Right renal pelvis (tissue), 4 donors: ENCODE measurements around the gene PLEKHM2. TPM values are rescaled to one million over a fixed set of nuclear protein-coding genes. Genes with fewer than 3 reads are reported as not detected.
"Not testable (repeated sequence)": the region's sequence is repeated elsewhere in the genome, so short reads cannot be mapped to it uniquely, and the experiment has no call there.

Experiments used
- DNase-seq, 4 donors: peaks; one replicate each; pipeline ENCODE4 v3.0.0-alpha.2; 2013; ENCODE audit warnings: low read depth in 4 of 4, low spot score in 3 of 4, missing footprints in 1 of 4
- polyA plus RNA-seq, 4 donors: library from polyadenylated mRNA; unstranded; fragments of 120-200 nt; gene quantifications; one replicate each; pipeline ENCODE4 v1.2.1, GENCODE V29; 2013; ENCODE audit not compliant: insufficient read length in 4 of 4

The PLEKHM2 gene
- 10 to 100 TPM; 41.0 to 48.9 (median 45.5) TPM for polyA plus RNA-seq

GRCh38 chr1:15684042-15684461 lies at the start of gene PLEKHM2:
Gene PLEKHM2 (plus strand): TSS chr1:15684320. CDS start chr1:15684559, 239 bp downstream.
- no peak for DNase-seq

- DNase-seq, result no peak
These were observed 47.7 kb upstream of the PLEKHM2 start for GRCh38 chr1:15636436-15636835.

- no peak for DNase-seq
These were observed 46.3 kb upstream of the PLEKHM2 start for GRCh38 chr1:15637826-15638225.

GRCh38 chr1:15639262-15639661 lies 44.9 kb upstream of the PLEKHM2 start:
- DNase-seq, result no peak

GRCh38 chr1:15639931-15640330 lies 44.2 kb upstream of the PLEKHM2 start:
- DNase-seq, result no peak

GRCh38 chr1:15640667-15641066 lies 43.5 kb upstream of the PLEKHM2 start:
- no peak for DNase-seq

GRCh38 chr1:15649937-15650336 lies 34.2 kb upstream of the PLEKHM2 start:
- DNase-seq, result no peak

GRCh38 chr1:15650433-15650832 lies 33.7 kb upstream of the PLEKHM2 start:
- DNase-seq, result no peak

GRCh38 chr1:15652130-15652529 lies 32.0 kb upstream of the PLEKHM2 start:
- DNase-seq, result not testable (repeated sequence)

- no peak for DNase-seq
These were observed 29.9 kb upstream of the PLEKHM2 start for GRCh38 chr1:15654091-15654690.

- DNase-seq, result no peak
These were observed 27.7 kb upstream of the PLEKHM2 start for GRCh38 chr1:15656464-15656863.

GRCh38 chr1:15657021-15657420 lies 27.1 kb upstream of the PLEKHM2 start:
- no peak for DNase-seq

- DNase-seq, result no peak
These were observed 24.0 kb upstream of the PLEKHM2 start for GRCh38 chr1:15660151-15660550.

GRCh38 chr1:15662477-15662876 lies 21.6 kb upstream of the PLEKHM2 start:
- DNase-seq, result no peak

- no peak for DNase-seq
These were observed 20.2 kb upstream of the PLEKHM2 start for GRCh38 chr1:15663925-15664324.

GRCh38 chr1:15667362-15667761 lies 16.8 kb upstream of the PLEKHM2 start:
- no peak for DNase-seq

GRCh38 chr1:15668089-15668754 lies 15.9 kb upstream of the PLEKHM2 start:
- DNase-seq, result no peak

GRCh38 chr1:15669074-15669473 lies 15.0 kb upstream of the PLEKHM2 start:
- DNase-seq, result no peak

GRCh38 chr1:15669864-15670263 lies 14.3 kb upstream of the PLEKHM2 start:
- DNase-seq, result no peak

GRCh38 chr1:15671430-15671829 lies 12.7 kb upstream of the PLEKHM2 start:
- DNase-seq, result no peak

GRCh38 chr1:15674386-15675159 lies 9.5 kb upstream of the PLEKHM2 start:
- DNase-seq, result no peak

GRCh38 chr1:15676010-15676409 lies 8.1 kb upstream of the PLEKHM2 start:
- DNase-seq, result no peak
